ENCODE measurements around the gene SLC16A7. TPM values are rescaled to one million over a fixed set of nuclear protein-coding genes. Genes with fewer than 3 reads are reported as not detected.

Gene SLC16A7
- total and polyA plus RNA-seq, 9 of the 15 experiments (the other 6 are each of a cell fraction or from before 2014, with no cell fraction given): 0.18 TPM; not detected in 8

DNA sequence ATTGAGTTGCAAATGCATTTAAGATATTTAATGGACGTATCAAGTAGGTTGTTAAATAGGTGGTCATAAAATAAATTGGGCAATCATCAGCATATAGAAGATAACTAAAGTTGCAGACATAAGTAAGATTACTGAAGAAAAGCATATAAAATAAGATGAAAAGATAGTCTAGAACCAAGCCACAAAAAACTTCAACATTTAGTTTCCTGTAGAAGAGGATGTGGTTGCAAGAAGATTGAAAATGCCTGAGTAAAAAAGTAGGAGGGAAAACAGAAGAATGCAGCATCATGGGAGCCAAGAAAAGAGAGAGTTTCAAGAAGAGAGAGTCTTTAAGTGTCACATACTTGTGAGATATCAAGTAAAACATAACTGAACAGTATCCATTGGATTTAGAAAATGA, 17.6 kb upstream of the SLC16A7 start:
- ChIA-PET CTCF (ENCODE audit: low intra/inter-chr PET ratio) (no interaction called here), POLR2A (no interaction called here)
- FAIRE-seq (no peak), DNase-seq (ENCODE audit: extremely low read depth in 1 of 4, low spot score in 3 of 4) (no peak), ATAC-seq (no peak)
- Histone ChIP-seq H4K20me1 (replicated peaks; ENCODE audit: control insufficient read depth, insufficient read depth, low read length) (no peaks in the 10 kb centered on the region), H3K4me1 (replicated peaks in 1 of 2; ENCODE audit: control insufficient read depth in 2 of 2, insufficient read depth in 2 of 2, low read length in 2 of 2) (no peaks in the 10 kb centered on the region), H3K4me2 (ENCODE audit: insufficient read depth, low read length) (no peak overlapping the region), H3K79me2 (ENCODE audit: control insufficient read depth, insufficient read depth, low read length) (no peaks in the 10 kb centered on the region), H3K9ac (ENCODE audit: insufficient read depth in 1 of 2, low read depth in 2 of 2, low read length in 2 of 2) (no peak overlapping the region), H3K9me1 (ENCODE audit: control insufficient read depth, insufficient read depth, low read length) (no peaks in the 10 kb centered on the region), H3K36me3 (ENCODE audit: control insufficient read depth, insufficient read depth, low read length) (no peaks in the 10 kb centered on the region), H3K9me3 (replicated peaks; ENCODE audit: control insufficient read depth, insufficient read depth, low read depth, low read length) (no peaks in the 10 kb centered on the region), H3K27ac (ENCODE audit: extremely low read depth, low read depth, low read length) (no peak overlapping the region), H2AFZ (ENCODE audit: low read depth, low read length) (no peak overlapping the region), H3K4me3 (no peak overlapping the region), H3K27me3 (ENCODE audit: control insufficient read depth in 2 of 2, insufficient read depth in 2 of 2, low read length in 2 of 2) (no peaks in the 10 kb centered on the region)
- in situ Hi-C loops (cut with MboI): no loop called here
- 0% methylated on average over 1 of the region's 1 CpG for WGBS (ENCODE audit: insufficient coverage, low coverage, missing lambda C conversion rate)
- BruUV-seq (replicated peaks): no TSS peak
- no peak for TF ChIP-seq SRF (CRISPR knock-in tag; IDR thresholded peaks at IDR 0.05)
- no peak for TF ChIP-seq CBX1 (IDR thresholded peaks at IDR 0.05; ENCODE audit: low read depth)
- no peak for TF ChIP-seq ZBTB8A (IDR thresholded peaks at IDR 0.05; ENCODE audit: partially characterized antibody)
- TF ChIP-seq ZNF232 (CRISPR knock-in tag; IDR thresholded peaks at IDR 0.05): no peak
- intact Hi-C loops (cut with micrococcal nuclease): no loop called here

DNA sequence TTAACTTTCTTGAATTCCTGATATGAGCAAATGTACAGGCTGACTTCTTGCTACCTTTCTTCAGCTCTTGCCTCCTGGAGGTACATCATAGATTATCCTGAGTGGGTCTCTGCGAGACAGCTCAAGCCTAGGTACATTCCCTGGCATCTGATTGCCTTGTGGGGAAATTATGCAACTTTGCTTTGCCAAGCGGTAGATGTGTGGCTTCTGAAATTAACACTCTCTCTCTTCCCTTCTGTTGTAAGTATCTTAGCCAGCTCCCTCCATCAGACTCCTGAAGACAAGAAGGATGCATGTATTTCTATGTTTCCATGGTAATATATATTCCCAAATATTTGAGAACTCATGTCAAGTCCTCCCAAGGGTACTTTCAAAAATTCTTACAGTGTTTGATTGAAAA, 16.2 kb upstream of the SLC16A7 start:
- no peaks in the 10 kb centered on the region for H3K79me2 ChIP-seq (ENCODE audit: control insufficient read depth, insufficient read depth, low read length)
- in situ Hi-C loops (cut with MboI): no loop called here
- CTCF ChIA-PET (ENCODE audit: low intra/inter-chr PET ratio): no interaction called here
- H3K9me1 ChIP-seq (ENCODE audit: control insufficient read depth, insufficient read depth, low read length): no peaks in the 10 kb centered on the region
- no peaks in the 10 kb centered on the region for H3K9me3 ChIP-seq (replicated peaks; ENCODE audit: control insufficient read depth, insufficient read depth, low read depth, low read length)
- FAIRE-seq: no peak
- no peak overlapping the region for H3K4me3 ChIP-seq
- H4K20me1 ChIP-seq (replicated peaks; ENCODE audit: control insufficient read depth, insufficient read depth, low read length): no peaks in the 10 kb centered on the region
- H3K4me2 ChIP-seq (ENCODE audit: insufficient read depth, low read length): no peak overlapping the region
- H3K9ac ChIP-seq (ENCODE audit: insufficient read depth in 1 of 2, low read depth in 2 of 2, low read length in 2 of 2): no peak overlapping the region
- WGBS (ENCODE audit: insufficient coverage, low coverage, missing lambda C conversion rate): 0% methylated on average over 2 of the region's 2 CpGs
- intact Hi-C loops (cut with micrococcal nuclease): no loop called here
- no peak overlapping the region for H3K27ac ChIP-seq (ENCODE audit: extremely low read depth, low read depth, low read length)
- no peaks in the 10 kb centered on the region for H3K4me1 ChIP-seq (replicated peaks in 1 of 2; ENCODE audit: control insufficient read depth in 2 of 2, insufficient read depth in 2 of 2, low read length in 2 of 2)
- no peak for TF ChIP-seq CTBP1 (IDR thresholded peaks at IDR 0.05; ENCODE audit: borderline replicate concordance)
- TF ChIP-seq ZNF75A (CRISPR knock-in tag; IDR thresholded peaks at IDR 0.05): no peak
- no peak for TF ChIP-seq FOSL1 (tag; conservative IDR thresholded peaks at IDR 0.05)
- no peak for TF ChIP-seq PHF21A (IDR thresholded peaks at IDR 0.05; ENCODE audit: borderline replicate concordance, low read depth)
- no peak for TF ChIP-seq ZNF197 (CRISPR knock-in tag; IDR thresholded peaks at IDR 0.05; ENCODE audit: low read depth)
- TF ChIP-seq NR1H2 (CRISPR knock-in tag; IDR thresholded peaks at IDR 0.05): no peak
- no peak for DNase-seq (ENCODE audit: extremely low read depth in 1 of 4, low spot score in 3 of 4)
- no peak for ATAC-seq
- no TSS peak for BruUV-seq (replicated peaks)
- H2AFZ ChIP-seq (ENCODE audit: low read depth, low read length): no peak overlapping the region
- H3K27me3 ChIP-seq (ENCODE audit: control insufficient read depth in 2 of 2, insufficient read depth in 2 of 2, low read length in 2 of 2): no peaks in the 10 kb centered on the region
- POLR2A ChIA-PET: no interaction called here
- no peaks in the 10 kb centered on the region for H3K36me3 ChIP-seq (ENCODE audit: control insufficient read depth, insufficient read depth, low read length)
